ENCODE measurements around the gene CNP.

Gene CNP

GRCh38 chr17:41977991-41978390 is 11.4 kb downstream of the CNP start:
- TF ChIP-seq CTCF (IDR thresholded peaks at IDR 0.05; ENCODE audit: extremely low read depth, insufficient read depth, missing control alignments) = no peak
- in situ Hi-C loops (cut with MboI; ENCODE audit: low pct_unique_long_range_greater_than_20kb, low sequenced_read_pairs, unreplicated experiment) = no loop called here
- DNase-seq (ENCODE audit: low spot score) = no peak

- in situ Hi-C loops (cut with MboI; ENCODE audit: low pct_unique_long_range_greater_than_20kb, low sequenced_read_pairs, unreplicated experiment) = no loop called here
- TF ChIP-seq CTCF (IDR thresholded peaks at IDR 0.05; ENCODE audit: extremely low read depth, insufficient read depth, missing control alignments) = no peak
- DNase-seq (ENCODE audit: low spot score) = no peak
These were observed 15.6 kb downstream of the CNP start for GRCh38 chr17:41982026-41982760.

DNA sequence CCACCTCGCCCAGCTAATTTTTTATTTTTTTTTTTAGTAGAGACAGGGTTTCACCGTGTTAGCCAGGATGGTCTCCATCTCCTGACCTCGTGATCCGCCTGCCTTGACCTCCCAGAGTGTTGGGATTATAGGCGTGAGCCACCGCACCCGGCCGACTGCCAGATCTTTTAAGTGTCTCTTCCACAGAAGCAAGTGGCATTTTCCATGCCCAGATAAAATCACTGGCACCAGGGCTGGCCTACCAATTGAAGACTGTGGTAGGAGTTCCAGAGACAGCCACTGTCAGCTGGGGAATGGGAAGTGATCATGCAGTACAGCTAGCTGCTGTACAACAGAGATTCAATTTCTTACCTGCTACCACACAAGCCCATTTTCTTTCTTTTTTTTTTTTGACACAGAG is 17.9 kb downstream of the CNP start:
- no peak for DNase-seq (ENCODE audit: low spot score)
- in situ Hi-C loops (cut with MboI; ENCODE audit: low pct_unique_long_range_greater_than_20kb, low sequenced_read_pairs, unreplicated experiment) = no loop called here
- no peak for TF ChIP-seq CTCF (IDR thresholded peaks at IDR 0.05; ENCODE audit: extremely low read depth, insufficient read depth, missing control alignments)

DNA sequence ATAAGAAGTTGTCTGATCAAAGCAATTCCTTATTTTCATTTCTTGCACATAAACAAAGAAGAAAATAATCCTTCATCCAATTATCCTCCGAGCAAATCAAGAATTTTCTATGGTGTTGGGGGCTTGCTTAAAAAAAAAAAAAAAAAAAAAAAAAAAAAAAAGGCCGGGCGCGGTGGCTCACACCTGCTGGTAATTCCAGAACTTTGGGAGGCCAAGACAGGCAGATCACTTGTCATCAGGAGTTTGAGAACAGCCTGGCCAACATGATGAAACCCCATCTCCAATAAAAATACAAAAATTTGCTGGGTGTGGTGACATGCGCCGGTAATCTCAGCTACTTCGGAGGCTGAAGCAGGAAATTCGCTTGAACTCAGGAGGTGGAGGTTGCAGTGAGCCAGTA is 19.3 kb downstream of the CNP start:
- no peak for DNase-seq (ENCODE audit: low spot score)
- no peak for TF ChIP-seq CTCF (IDR thresholded peaks at IDR 0.05; ENCODE audit: extremely low read depth, insufficient read depth, missing control alignments)
- in situ Hi-C loops (cut with MboI; ENCODE audit: low pct_unique_long_range_greater_than_20kb, low sequenced_read_pairs, unreplicated experiment) = no loop called here

- in situ Hi-C loops (cut with MboI; ENCODE audit: low pct_unique_long_range_greater_than_20kb, low sequenced_read_pairs, unreplicated experiment) = no loop called here
- no peak for TF ChIP-seq CTCF (IDR thresholded peaks at IDR 0.05; ENCODE audit: extremely low read depth, insufficient read depth, missing control alignments)
- no peak for DNase-seq (ENCODE audit: low spot score)
These were observed 20.0 kb downstream of the CNP start for GRCh38 chr17:41986634-41987033.

DNA sequence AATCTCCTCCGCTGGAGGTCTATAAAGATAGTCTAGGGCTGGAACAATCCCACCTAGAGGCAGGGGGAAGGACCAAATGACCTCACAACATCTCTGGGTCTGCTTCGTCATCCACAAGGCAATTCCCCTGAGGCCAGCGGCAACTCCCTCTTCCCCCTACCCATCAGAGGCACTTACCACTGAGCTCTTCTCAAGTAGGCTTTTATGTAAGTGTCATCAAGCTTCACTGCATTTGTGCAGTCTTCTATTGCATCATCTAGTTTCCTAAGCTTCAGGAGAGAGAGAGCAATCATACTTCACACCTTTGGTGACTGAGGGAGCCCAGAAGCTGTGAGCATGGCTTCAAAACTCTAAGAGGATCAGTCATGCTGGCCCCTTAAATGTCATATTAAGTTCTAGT is 21.0 kb downstream of the CNP start:
- DNase-seq (ENCODE audit: low spot score) = no peak
- in situ Hi-C loops (cut with MboI; ENCODE audit: low pct_unique_long_range_greater_than_20kb, low sequenced_read_pairs, unreplicated experiment) = no loop called here

More for the DNA sequence above, 21.0 kb downstream of the CNP start:
- no peak for TF ChIP-seq CTCF (IDR thresholded peaks at IDR 0.05; ENCODE audit: extremely low read depth, insufficient read depth, missing control alignments)
